Measurements from ENCODE around the gene RBM20. TPM values are rescaled to one million over a fixed set of nuclear protein-coding genes. Genes with fewer than 3 reads are reported as not detected.

Gene RBM20
- total and polyA plus RNA-seq, 2 experiments from 2014 or later: 3.7 to 4.0 TPM

- 61% methylated on average over 5 of the region's 5 CpGs for WGBS (ENCODE audit: low lambda C conversion rate, missing lambda C conversion rate)
- peak overlapping the region; percentile 73 for H3K27ac ChIP-seq
Measured at GRCh38 chr10:110840225-110840922, 196.2 kb downstream of the RBM20 start.

GRCh38 chr10:110840923-110841428, 196.8 kb downstream of the RBM20 start:
- no peak for TF ChIP-seq EZH2 (IDR thresholded peaks at IDR 0.05; ENCODE audit: borderline replicate concordance)
- peak overlapping the region; percentile 73 for H3K27ac ChIP-seq
- H4K20me1 ChIP-seq (ENCODE audit: insufficient read depth, poor library complexity, severe bottlenecking): no peaks in the 10 kb centered on the region
- H3K4me1 ChIP-seq (ENCODE audit: insufficient read depth): peaks cover 79% of the 10 kb centered on the region
- no peaks in the 10 kb centered on the region for H3K9me2 ChIP-seq (replicated peaks; ENCODE audit: insufficient read depth)
- no peak overlapping the region for H2AFZ ChIP-seq
- no peaks in the 10 kb centered on the region for H3K79me2 ChIP-seq
- 89% methylated on average over 3 of the region's 3 CpGs for WGBS (ENCODE audit: low lambda C conversion rate, missing lambda C conversion rate)
- no peak overlapping the region for H3K4me2 ChIP-seq
- H3K36me3 ChIP-seq (replicated peaks; ENCODE audit: insufficient read depth, low read depth): no peaks in the 10 kb centered on the region
- DNase-seq (ENCODE audit: low spot score): no peak
- no peaks in the 10 kb centered on the region for H3K27me3 ChIP-seq
- H3K4me3 ChIP-seq: no peak overlapping the region
- H3K9me3 ChIP-seq (ENCODE audit: low read depth): no peaks in the 10 kb centered on the region

More at GRCh38 chr10:110840225-110840922, 196.2 kb downstream of the RBM20 start:
- H3K36me3 ChIP-seq (replicated peaks; ENCODE audit: insufficient read depth, low read depth): no peaks in the 10 kb centered on the region
- TF ChIP-seq EZH2phosphoT487 (IDR thresholded peaks at IDR 0.05; ENCODE audit: low read depth, severe bottlenecking, unreplicated experiment): no peak
- TF ChIP-seq, protein P1, sequence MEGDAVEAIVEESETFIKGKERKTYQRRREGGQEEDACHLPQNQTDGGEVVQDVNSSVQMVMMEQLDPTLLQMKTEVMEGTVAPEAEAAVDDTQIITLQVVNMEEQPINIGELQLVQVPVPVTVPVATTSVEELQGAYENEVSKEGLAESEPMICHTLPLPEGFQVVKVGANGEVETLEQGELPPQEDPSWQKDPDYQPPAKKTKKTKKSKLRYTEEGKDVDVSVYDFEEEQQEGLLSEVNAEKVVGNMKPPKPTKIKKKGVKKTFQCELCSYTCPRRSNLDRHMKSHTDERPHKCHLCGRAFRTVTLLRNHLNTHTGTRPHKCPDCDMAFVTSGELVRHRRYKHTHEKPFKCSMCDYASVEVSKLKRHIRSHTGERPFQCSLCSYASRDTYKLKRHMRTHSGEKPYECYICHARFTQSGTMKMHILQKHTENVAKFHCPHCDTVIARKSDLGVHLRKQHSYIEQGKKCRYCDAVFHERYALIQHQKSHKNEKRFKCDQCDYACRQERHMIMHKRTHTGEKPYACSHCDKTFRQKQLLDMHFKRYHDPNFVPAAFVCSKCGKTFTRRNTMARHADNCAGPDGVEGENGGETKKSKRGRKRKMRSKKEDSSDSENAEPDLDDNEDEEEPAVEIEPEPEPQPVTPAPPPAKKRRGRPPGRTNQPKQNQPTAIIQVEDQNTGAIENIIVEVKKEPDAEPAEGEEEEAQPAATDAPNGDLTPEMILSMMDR (IDR thresholded peaks at IDR 0.05; ENCODE audit: poor library complexity): no peak
- TF ChIP-seq EZH2 (IDR thresholded peaks at IDR 0.05; ENCODE audit: borderline replicate concordance): no peak
- H3K4me3 ChIP-seq: no peak overlapping the region
- no peaks in the 10 kb centered on the region for H3K9me2 ChIP-seq (replicated peaks; ENCODE audit: insufficient read depth)
- H3K79me2 ChIP-seq: no peaks in the 10 kb centered on the region
- H3K27me3 ChIP-seq: no peaks in the 10 kb centered on the region
- no peak overlapping the region for H2AFZ ChIP-seq
- H4K20me1 ChIP-seq (ENCODE audit: insufficient read depth, poor library complexity, severe bottlenecking): no peaks in the 10 kb centered on the region
- H3K9me3 ChIP-seq (ENCODE audit: low read depth): no peaks in the 10 kb centered on the region
- peak; percentile 67 for DNase-seq (ENCODE audit: low spot score)
- no peak overlapping the region for H3K4me2 ChIP-seq
- peaks cover 79% of the 10 kb centered on the region for H3K4me1 ChIP-seq (ENCODE audit: insufficient read depth)

DNA sequence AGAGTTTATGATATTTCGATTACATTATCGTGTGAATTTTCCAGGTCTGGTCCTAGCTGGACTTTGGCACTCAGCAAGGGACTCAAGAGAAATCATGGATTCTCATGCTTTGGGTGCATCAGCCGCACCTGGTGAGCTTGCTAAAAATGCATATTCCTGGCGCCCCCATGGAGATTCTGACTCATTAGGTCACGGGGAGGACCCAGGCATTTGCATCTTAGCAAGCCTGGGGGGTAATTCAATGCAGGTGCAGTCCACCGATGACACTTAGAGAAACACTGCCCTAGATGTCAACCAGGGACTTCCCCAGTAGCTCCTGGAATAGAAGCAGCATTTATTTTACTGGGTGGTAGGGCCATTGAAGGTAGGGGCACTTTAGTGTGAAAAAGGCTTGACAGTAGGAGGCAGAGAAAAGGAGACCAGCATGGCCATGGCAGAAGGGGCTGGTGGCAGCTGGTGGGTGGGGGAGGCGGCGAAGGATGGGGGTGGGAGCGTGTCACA, 197.7 kb downstream of the RBM20 start:
- Histone ChIP-seq H3K27ac (peak overlapping the region; percentile 84), H3K36me3 (replicated peaks; ENCODE audit: insufficient read depth, low read depth) (no peaks in the 10 kb centered on the region), H3K4me2 (no peak overlapping the region), H3K4me3 (no peak overlapping the region), H3K79me2 (no peaks in the 10 kb centered on the region), H2AFZ (no peak overlapping the region), H4K20me1 (ENCODE audit: insufficient read depth, poor library complexity, severe bottlenecking) (no peaks in the 10 kb centered on the region), H3K27me3 (no peaks in the 10 kb centered on the region), H3K9me2 (replicated peaks; ENCODE audit: insufficient read depth) (no peaks in the 10 kb centered on the region), H3K9me3 (ENCODE audit: low read depth) (no peaks in the 10 kb centered on the region), H3K4me1 (ENCODE audit: insufficient read depth) (peaks cover 79% of the 10 kb centered on the region)
- TF ChIP-seq EZH2phosphoT487 (IDR thresholded peaks at IDR 0.05; ENCODE audit: low read depth, severe bottlenecking, unreplicated experiment): no peak
- no peak for TF ChIP-seq EZH2 (IDR thresholded peaks at IDR 0.05; ENCODE audit: borderline replicate concordance)
- TF ChIP-seq, protein P1 (IDR thresholded peaks at IDR 0.05; ENCODE audit: poor library complexity): no peak
- WGBS (ENCODE audit: low lambda C conversion rate, missing lambda C conversion rate): 86% methylated on average over 9 of the region's 9 CpGs
- DNase-seq (ENCODE audit: low spot score): no peak

GRCh38 chr10:110842326-110842904, 198.3 kb downstream of the RBM20 start:
- Histone ChIP-seq H3K36me3 (replicated peaks; ENCODE audit: insufficient read depth, low read depth) (no peaks in the 10 kb centered on the region), H3K9me3 (ENCODE audit: low read depth) (no peaks in the 10 kb centered on the region), H2AFZ (no peak overlapping the region), H3K4me2 (no peak overlapping the region), H3K9me2 (replicated peaks; ENCODE audit: insufficient read depth) (no peaks in the 10 kb centered on the region), H3K79me2 (no peaks in the 10 kb centered on the region), H4K20me1 (ENCODE audit: insufficient read depth, poor library complexity, severe bottlenecking) (no peaks in the 10 kb centered on the region), H3K4me1 (ENCODE audit: insufficient read depth) (peaks cover 79% of the 10 kb centered on the region), H3K4me3 (no peak overlapping the region), H3K27me3 (no peaks in the 10 kb centered on the region), H3K27ac (peak overlapping the region; percentile 84)
- DNase-seq (ENCODE audit: low spot score): no peak
- 71% methylated on average over 7 of the region's 7 CpGs for WGBS (ENCODE audit: low lambda C conversion rate, missing lambda C conversion rate)
- no peak for TF ChIP-seq EZH2phosphoT487 (IDR thresholded peaks at IDR 0.05; ENCODE audit: low read depth, severe bottlenecking, unreplicated experiment)
- TF ChIP-seq, protein P1 (IDR thresholded peaks at IDR 0.05; ENCODE audit: poor library complexity): no peak

All from hepatocyte (in vitro differentiated cells).